ENCODE results near the gene CDHR1.

DNA sequence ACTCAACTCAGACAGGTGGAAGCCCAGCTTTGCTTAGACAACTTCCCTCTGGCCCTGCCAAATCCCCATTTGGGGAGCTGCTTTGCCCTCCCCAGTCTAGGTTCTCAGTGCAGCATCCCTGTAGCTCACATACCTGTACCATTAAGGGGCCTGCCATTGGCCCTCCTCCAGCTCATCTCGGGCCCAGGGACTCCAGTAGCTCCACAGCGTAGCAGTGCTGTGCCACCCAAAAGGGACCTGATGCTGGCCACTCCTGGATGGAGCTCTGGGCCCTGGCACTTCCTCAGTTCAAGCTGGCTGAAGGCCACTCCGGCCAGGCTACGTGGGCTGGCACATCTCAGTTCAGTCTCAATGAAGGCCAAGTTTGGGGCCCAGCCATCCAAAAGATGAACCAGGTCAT lies 39.6 kb downstream of the CDHR1 start:
- TF ChIP-seq POLR2A (IDR thresholded peaks at IDR 0.05): no peak
- TF ChIP-seq, protein P1, sequence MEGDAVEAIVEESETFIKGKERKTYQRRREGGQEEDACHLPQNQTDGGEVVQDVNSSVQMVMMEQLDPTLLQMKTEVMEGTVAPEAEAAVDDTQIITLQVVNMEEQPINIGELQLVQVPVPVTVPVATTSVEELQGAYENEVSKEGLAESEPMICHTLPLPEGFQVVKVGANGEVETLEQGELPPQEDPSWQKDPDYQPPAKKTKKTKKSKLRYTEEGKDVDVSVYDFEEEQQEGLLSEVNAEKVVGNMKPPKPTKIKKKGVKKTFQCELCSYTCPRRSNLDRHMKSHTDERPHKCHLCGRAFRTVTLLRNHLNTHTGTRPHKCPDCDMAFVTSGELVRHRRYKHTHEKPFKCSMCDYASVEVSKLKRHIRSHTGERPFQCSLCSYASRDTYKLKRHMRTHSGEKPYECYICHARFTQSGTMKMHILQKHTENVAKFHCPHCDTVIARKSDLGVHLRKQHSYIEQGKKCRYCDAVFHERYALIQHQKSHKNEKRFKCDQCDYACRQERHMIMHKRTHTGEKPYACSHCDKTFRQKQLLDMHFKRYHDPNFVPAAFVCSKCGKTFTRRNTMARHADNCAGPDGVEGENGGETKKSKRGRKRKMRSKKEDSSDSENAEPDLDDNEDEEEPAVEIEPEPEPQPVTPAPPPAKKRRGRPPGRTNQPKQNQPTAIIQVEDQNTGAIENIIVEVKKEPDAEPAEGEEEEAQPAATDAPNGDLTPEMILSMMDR (IDR thresholded peaks at IDR 0.05): no peak

All from breast epithelium (tissue), 3 donors.